Smooth muscle cell of the brain vasculature (primary cell): Measurements from ENCODE around the gene EPS8.
"Not testable (repeated sequence)": the region's sequence is repeated elsewhere in the genome, so short reads cannot be mapped to it uniquely, and the experiment has no call there.

ENCODE experiments used
- DNase-seq: peaks from one replicate; pipeline ENCODE4 v3.0.0-alpha.2; 2012; ENCODE audit warnings: low read depth, low spot score

EPS8 gene

GRCh38 chr12:15797818-15798217, 8.6 kb upstream of the EPS8 start:
- no peak for DNase-seq

GRCh38 chr12:15796493-15797141, 7.4 kb upstream of the EPS8 start:
- no peak for DNase-seq

- DNase-seq = no peak
Observed at GRCh38 chr12:15794836-15795235, 5.6 kb upstream of the EPS8 start.

- DNase-seq = no peak
Observed at GRCh38 chr12:15794196-15794595, 5.0 kb upstream of the EPS8 start.

GRCh38 chr12:15788233-15789219, 662 bp downstream of the EPS8 start:
- DNase-seq = no peak

- no peak for DNase-seq
Observed at GRCh38 chr12:15787778-15788177, 1.4 kb downstream of the EPS8 start.

GRCh38 chr12:15786772-15787171, 2.4 kb downstream of the EPS8 start:
- DNase-seq = no peak

- DNase-seq = no peak
Observed at GRCh38 chr12:15783288-15783687, 5.9 kb downstream of the EPS8 start.

- DNase-seq = no peak
Observed at GRCh38 chr12:15782667-15783066, 6.5 kb downstream of the EPS8 start.

- DNase-seq = no peak
Observed at GRCh38 chr12:15779925-15780324, 9.3 kb downstream of the EPS8 start.

GRCh38 chr12:15778126-15778525, 11.1 kb downstream of the EPS8 start:
- no peak for DNase-seq

GRCh38 chr12:15777355-15778012, 11.7 kb downstream of the EPS8 start:
- DNase-seq = no peak

- DNase-seq = no peak
Observed at GRCh38 chr12:15776532-15776931, 12.7 kb downstream of the EPS8 start.

GRCh38 chr12:15774819-15775218, 14.4 kb downstream of the EPS8 start:
- no peak for DNase-seq

- DNase-seq = no peak
Observed at GRCh38 chr12:15772405-15773018, 16.7 kb downstream of the EPS8 start.

- no peak for DNase-seq
Observed at GRCh38 chr12:15770581-15770980, 18.6 kb downstream of the EPS8 start.

- no peak for DNase-seq
Observed at GRCh38 chr12:15770021-15770420, 19.2 kb downstream of the EPS8 start.

- no peak for DNase-seq
Observed at GRCh38 chr12:15769586-15769985, 19.6 kb downstream of the EPS8 start.

- no peak for DNase-seq
Observed at GRCh38 chr12:15767301-15767700, 21.9 kb downstream of the EPS8 start.

GRCh38 chr12:15763328-15763727, 25.9 kb downstream of the EPS8 start:
- no peak for DNase-seq

- DNase-seq = not testable (repeated sequence)
Observed at GRCh38 chr12:15762162-15762561, 27.0 kb downstream of the EPS8 start.
